HFF-Myc (cell line): ENCODE measurements around the gene RD3L.
A peak's percentile ranks its signal among the peaks of the same experiment; 100 is the strongest.

Source experiments
- DNase-seq: peaks from one replicate; pipeline ENCODE4 v3.0.0-alpha.2; 2011; ENCODE audit warnings: low read depth; ENCODE audit errors: extremely low read depth
- H3K4me3 ChIP-seq: replicated peaks from 2 replicates; pipeline ENCODE4 v1.5.1; 2011; ENCODE audit warnings: low read depth, mild to moderate bottlenecking, control low read depth, low read length
- CTCF ChIP-seq: IDR thresholded peaks from 2 replicates; pipeline ENCODE4 v1.5.1; 2012; ENCODE audit warnings: mild to moderate bottlenecking, low read depth, low read length, control low read depth; ENCODE audit errors: missing control alignments

The RD3L gene

DNA sequence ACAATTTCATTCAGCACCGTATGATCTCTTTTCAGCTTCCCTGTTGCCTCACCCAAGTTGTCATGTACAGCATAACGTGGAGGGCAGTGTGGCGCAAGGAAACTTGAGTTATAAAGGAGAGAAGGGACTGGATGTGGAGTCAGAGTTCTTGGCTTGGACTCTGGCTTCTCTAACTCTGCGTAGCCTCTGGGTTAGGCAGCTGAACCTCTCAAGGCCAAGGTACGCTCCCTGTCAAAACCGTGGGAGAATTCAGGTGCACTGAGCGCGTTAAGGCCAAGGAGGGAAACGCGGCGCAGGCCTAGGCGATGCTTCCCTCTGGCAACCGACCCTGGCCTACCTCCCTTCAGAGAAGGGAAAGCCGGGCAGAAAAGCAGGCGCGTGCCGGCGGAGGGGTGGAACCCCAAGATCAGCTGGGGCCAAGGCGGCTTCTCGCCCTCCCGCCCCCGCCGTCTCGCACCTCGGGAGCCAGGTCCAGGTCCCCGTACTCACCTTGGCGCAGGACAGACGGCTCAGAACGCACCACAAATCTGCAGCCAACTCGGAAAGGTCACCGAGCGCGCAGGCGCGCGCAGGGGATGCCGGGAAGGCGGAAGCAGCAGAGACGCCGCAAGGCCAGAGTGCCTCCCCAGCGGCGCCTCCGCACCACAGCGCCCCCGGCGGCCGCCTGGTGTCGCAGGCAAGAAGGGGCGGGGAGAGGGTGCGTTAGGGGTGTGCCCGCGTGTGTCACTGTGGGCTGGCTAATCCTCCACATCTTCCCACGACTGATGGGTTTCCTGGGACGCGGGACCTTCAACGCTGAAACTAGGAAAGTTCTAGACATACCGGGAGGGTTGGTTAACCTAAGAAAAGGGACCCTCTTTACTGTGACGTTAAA is 21.1 kb downstream of the RD3L start:
- TF ChIP-seq CTCF = peak; percentile 98
- peak; percentile 59 for DNase-seq
- peak overlapping the region; percentile 99 for H3K4me3 ChIP-seq

- DNase-seq = no peak
- no peak for TF ChIP-seq CTCF
- no peak overlapping the region for H3K4me3 ChIP-seq
These were observed 25.6 kb downstream of the RD3L start for GRCh38 chr14:103916636-103917262.

DNA sequence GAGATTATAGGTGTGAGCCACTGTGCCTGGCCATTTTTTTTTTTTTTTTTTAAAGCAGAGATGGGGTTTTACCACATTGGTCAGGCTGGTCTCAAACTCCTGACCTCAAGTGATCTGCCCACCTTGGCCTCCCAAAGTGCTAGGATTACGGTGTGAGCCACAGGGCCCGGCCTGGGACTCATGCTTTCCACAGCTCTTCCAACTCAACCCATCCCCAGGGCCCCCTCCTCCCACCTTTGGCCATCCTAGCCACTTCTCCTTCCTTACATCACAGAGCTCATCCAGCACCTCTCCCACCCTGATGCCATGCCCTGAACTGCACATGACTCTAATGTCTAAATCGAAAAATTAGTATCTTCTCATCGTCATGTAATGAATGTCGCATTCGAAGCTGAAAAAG is 26.7 kb downstream of the RD3L start:
- H3K4me3 ChIP-seq = no peak overlapping the region
- no peak for TF ChIP-seq CTCF
- no peak for DNase-seq

- H3K4me3 ChIP-seq = no peak overlapping the region
- no peak for DNase-seq
- TF ChIP-seq CTCF = no peak
These were observed 31.3 kb downstream of the RD3L start for GRCh38 chr14:103910984-103911383.

- H3K4me3 ChIP-seq = no peak overlapping the region
- DNase-seq = peak; percentile 49
- peak; percentile 81 for TF ChIP-seq CTCF
These were observed 31.9 kb downstream of the RD3L start for GRCh38 chr14:103910262-103910935.

- no peak overlapping the region for H3K4me3 ChIP-seq
- TF ChIP-seq CTCF = no peak
- DNase-seq = no peak
These were observed 32.6 kb downstream of the RD3L start for GRCh38 chr14:103909531-103910261.
